IMR-90 (cell line): ENCODE results near the gene TGM4. TPM values are rescaled to one million over a fixed set of nuclear protein-coding genes. Genes with fewer than 3 reads are reported as not detected.

ENCODE experiments used
- ATAC-seq: fragments of 200-7000 bp; cut with Tn5 transposase; 2 replicates; pipeline ENCODE4 v1.9.1; 2020; ENCODE audit warnings: low read depth, mild to moderate bottlenecking, moderate library complexity
- BruUV-seq: library from RNA; stranded (reverse); fragments of 400-500 nt; replicated peaks from 2 replicates; lab custom pipeline; 2021; lab: Mats Ljungman, UMichigan
- CTCF ChIA-PET: fragments of 300-600 bp; formaldehyde crosslinking; extraction: SDS; loops from one replicate; lab custom pipeline; 2021; ENCODE audit warnings: antibody characterized with exemption; lab: Yijun Ruan, JAX
- POLR2A ChIA-PET: fragments of 300-600 bp; sonication (Branson Sonifier 250); formaldehyde crosslinking; loops from one replicate; lab custom pipeline; 2022; ENCODE audit warnings: antibody characterized with exemption; ENCODE audit not compliant: unreplicated experiment; lab: Charles Lee
- DNase-seq: peaks from one replicate; pipeline ENCODE4 v3.0.0; 2013
- H2AFZ ChIP-seq: replicated peaks from 2 replicates; pipeline ENCODE3; 2013; ENCODE audit warnings: low read length, mild to moderate bottlenecking; ENCODE audit not compliant: poor library complexity
- H2AK5ac ChIP-seq: 2 replicates; pipeline ENCODE4 v1.6.1; 2013; ENCODE audit warnings: low read depth, low read length, inconsistent platforms
- H2AK9ac ChIP-seq: replicated peaks from 2 replicates; pipeline ENCODE3; 2013; ENCODE audit warnings: mild to moderate bottlenecking, low read depth, low read length, moderate library complexity; ENCODE audit not compliant: poor library complexity
- H2BK120ac ChIP-seq: 2 replicates; pipeline ENCODE4 v1.6.1; 2013; ENCODE audit warnings: low read depth, low read length, inconsistent platforms
- H2BK15ac ChIP-seq: 3 replicates; pipeline ENCODE4 v1.6.1; 2013; ENCODE audit warnings: low read depth, low read length, inconsistent platforms
- H2BK20ac ChIP-seq: 2 replicates; pipeline ENCODE4 v1.6.1; 2013; ENCODE audit warnings: low read depth, mild to moderate bottlenecking, inconsistent platforms, low read length, moderate library complexity
- H2BK5ac ChIP-seq: 2 replicates; pipeline ENCODE4 v1.6.1; 2013; ENCODE audit warnings: mild to moderate bottlenecking, low read depth, low read length, inconsistent platforms; ENCODE audit not compliant: poor library complexity, severe bottlenecking
- H3K14ac ChIP-seq: replicated peaks from 2 replicates; pipeline ENCODE4 v1.6.1; 2013; ENCODE audit warnings: low read depth, low read length, inconsistent platforms
- H3K18ac ChIP-seq: 2 replicates; pipeline ENCODE4 v1.6.1; 2013; ENCODE audit warnings: low read depth, low read length, control low read depth
- H3K23ac ChIP-seq: 2 replicates; pipeline ENCODE4 v1.6.1; 2013; ENCODE audit warnings: low read depth, low read length, inconsistent platforms
- H3K27ac ChIP-seq: 2 replicates; pipeline ENCODE4 v1.5.1; 2013; ENCODE audit warnings: mild to moderate bottlenecking, control low read depth, low read length; ENCODE audit not compliant: insufficient read depth
- H3K27me3 ChIP-seq: 2 replicates; pipeline ENCODE4 v1.6.1; 2013; ENCODE audit warnings: low read length; ENCODE audit not compliant: control insufficient read depth, insufficient read depth
- H3K36me3 ChIP-seq: 2 replicates; pipeline ENCODE4 v1.6.1; 2013; ENCODE audit warnings: low read length, mixed read lengths; ENCODE audit not compliant: control insufficient read depth, insufficient read depth
- H3K4ac ChIP-seq: 2 replicates; pipeline ENCODE4 v1.6.1; 2013; ENCODE audit warnings: low read depth, low read length, inconsistent platforms
- H3K4me1 ChIP-seq: 2 replicates; pipeline ENCODE4 v1.6.1; 2013; ENCODE audit warnings: low read length, mixed read lengths; ENCODE audit not compliant: control insufficient read depth, insufficient read depth
- H3K4me2 ChIP-seq: 2 replicates; pipeline ENCODE4 v1.6.1; 2013; ENCODE audit warnings: low read depth, mild to moderate bottlenecking, control low read depth, low read length, moderate library complexity
- H3K4me3 ChIP-seq: 2 replicates; pipeline ENCODE4 v1.5.1; 2013; ENCODE audit warnings: low read depth, mild to moderate bottlenecking, control low read depth, low read length, moderate library complexity; ENCODE audit not compliant: insufficient read depth
- H3K56ac ChIP-seq: 2 replicates; pipeline ENCODE4 v1.6.1; 2013; ENCODE audit warnings: low read length, inconsistent platforms; ENCODE audit not compliant: insufficient read depth; ENCODE audit errors: extremely low read depth
- H3K79me1 ChIP-seq, 2 experiments: 2 replicates each; pipeline ENCODE4 v1.6.1; 2013; ENCODE audit warnings: low read length in 2 of 2, inconsistent platforms in 1 of 2, low read depth in 1 of 2
- H3K9ac ChIP-seq: 2 replicates; pipeline ENCODE4 v1.6.1; 2013; ENCODE audit warnings: low read depth, low read length, control low read depth
- H3K9me1 ChIP-seq: 2 replicates; pipeline ENCODE4 v1.6.1; 2013; ENCODE audit warnings: low read length, inconsistent platforms; ENCODE audit not compliant: insufficient read depth
- H3K9me3 ChIP-seq: 2 replicates; pipeline ENCODE4 v1.6.1; 2013; ENCODE audit warnings: low read length; ENCODE audit not compliant: control insufficient read depth, insufficient read depth
- H4K20me1 ChIP-seq: 2 replicates; pipeline ENCODE4 v1.6.1; 2013; ENCODE audit warnings: low read length, inconsistent platforms; ENCODE audit not compliant: insufficient read depth
- H4K5ac ChIP-seq: 2 replicates; pipeline ENCODE4 v1.6.1; 2013; ENCODE audit warnings: mild to moderate bottlenecking, low read depth, low read length, control low read depth
- H4K8ac ChIP-seq, 2 experiments: 2 replicates each; pipeline ENCODE4 v1.6.1; 2013; ENCODE audit warnings: low read depth in 2 of 2, low read length in 2 of 2, control low read depth in 1 of 2, inconsistent platforms in 1 of 2
- H4K91ac ChIP-seq: 2 replicates; pipeline ENCODE4 v1.6.1; 2013; ENCODE audit warnings: low read depth, low read length, inconsistent platforms; ENCODE audit not compliant: insufficient read depth
- BHLHE40 ChIP-seq: fragments of 150-350 bp; IDR thresholded peaks from 2 replicates; pipeline ENCODE4 v1.6.1; 2016; ENCODE audit warnings: mild to moderate bottlenecking, low read depth, low read length
- CHD1 ChIP-seq: IDR thresholded peaks from 2 replicates; pipeline ENCODE4 v1.6.1; 2012; ENCODE audit warnings: low read depth, low read length, improper control_type of control experiment
- MAFK ChIP-seq: IDR thresholded peaks from 2 replicates; pipeline ENCODE4 v1.6.1; 2012; ENCODE audit warnings: low read depth, low read length, improper control_type of control experiment
- NFE2L2 ChIP-seq: fragments of 150-350 bp; IDR thresholded peaks from 2 replicates; pipeline ENCODE4 v1.6.1; 2016; ENCODE audit warnings: low read depth, mild to moderate bottlenecking, low read length
- RAD21 ChIP-seq: IDR thresholded peaks from 2 replicates; pipeline ENCODE4 v1.6.1; 2012; ENCODE audit warnings: low read length, improper control_type of control experiment
- RCOR1 ChIP-seq: IDR thresholded peaks from 2 replicates; pipeline ENCODE4 v1.6.1; 2012; ENCODE audit warnings: mild to moderate bottlenecking, low read length, improper control_type of control experiment; ENCODE audit not compliant: insufficient replicate concordance
- WGBS, 2 experiments: methylation state at CpG; one replicate each; pipeline versions ENCODE4 v1.1.5 to v1.1.7; 2013; ENCODE audit warnings: missing lambda C conversion rate in 2 of 2; ENCODE audit not compliant: insufficient read length in 1 of 2; ENCODE audit errors: extremely low coverage in 2 of 2; 5-methylcytosine and 5-hydroxymethylcytosine counted together
- dilution Hi-C: fragments of 300-500 bp; cut with HindIII; formaldehyde crosslinking; loops from one replicate; pipeline ENCODE4 v1.14.3; 2018; ENCODE audit warnings: low sequenced_read_pairs; ENCODE audit not compliant: unreplicated experiment
- in situ Hi-C: fragments of 300-500 bp; cut with MboI; formaldehyde crosslinking; loops from 3 replicates; pipeline ENCODE4 v1.14.3; 2019; ENCODE audit warnings: low sequenced_read_pairs, inconsistent platforms, mixed read lengths
- intact Hi-C: fragments of 100-400 bp; cut with micrococcal nuclease; formaldehyde crosslinking; loops from 2 replicates; pipeline ENCODE4 v1.10.0; 2022
- polyA plus RNA-seq, 3 experiments: library from polyadenylated mRNA; depleted of rRNA; stranded (reverse); fragments of >200 nt; gene quantifications; 2 replicates each; pipeline ENCODE4 v1.2.3, GENCODE V29; 2012; ENCODE audit warnings: low replicate concordance in 1 of 3
- total RNA-seq: library from RNA; depleted of rRNA; stranded (reverse); fragments of >200 nt; gene quantifications from 2 replicates; pipeline ENCODE4 v1.2.3, GENCODE V29; 2012
- TF ChIP-seq, protein P1 (sequence below): fragments of 150-350 bp; IDR thresholded peaks from 2 replicates; pipeline ENCODE4 v1.6.1; 2016; ENCODE audit warnings: low read depth, mild to moderate bottlenecking, low read length, moderate library complexity, borderline replicate concordance

The TGM4 gene
- total and polyA plus RNA-seq, 2 of the 4 experiments (the other 2 are of a cell fraction): under 0.01 to 0.10 TPM

DNA sequence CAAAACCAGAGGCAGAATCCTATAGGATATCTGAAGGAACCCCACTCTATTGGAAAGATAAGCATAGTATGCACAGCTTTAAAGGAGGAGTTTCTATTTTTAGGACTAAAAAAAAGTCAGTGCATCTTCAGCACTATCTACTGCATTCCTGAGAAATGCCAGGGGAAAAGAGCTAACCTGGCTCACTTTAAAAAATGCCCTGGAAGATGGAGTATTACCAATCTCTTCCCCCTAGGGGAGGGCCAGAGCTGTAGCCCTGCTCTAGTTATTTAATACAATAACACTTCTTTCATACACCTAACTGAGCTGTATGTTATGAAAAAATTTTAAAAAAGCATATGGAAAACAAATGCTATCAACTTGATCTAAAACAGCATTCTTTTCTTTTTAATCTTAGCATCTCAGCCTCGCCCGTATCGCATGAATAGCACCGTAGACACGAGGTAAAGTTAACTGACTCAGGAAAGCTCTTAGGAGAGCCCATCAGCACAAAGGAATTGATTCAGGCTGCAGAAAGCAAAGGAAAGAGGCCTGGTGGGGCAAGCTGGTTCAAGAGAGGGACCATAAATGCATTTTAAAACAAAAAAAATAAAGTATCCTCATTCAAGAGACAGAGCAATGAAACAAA is 50.2 kb downstream of the TGM4 start:
- no peak overlapping the region for H2BK5ac ChIP-seq
- H4K5ac ChIP-seq: no peak overlapping the region
- H4K8ac ChIP-seq: no peak overlapping the region
- no peak overlapping the region for H3K18ac ChIP-seq
- no peak overlapping the region for H3K4me2 ChIP-seq
- H3K4ac ChIP-seq: no peak overlapping the region
- H2AFZ ChIP-seq: no peak overlapping the region
- no peak overlapping the region for H3K56ac ChIP-seq
- H3K27ac ChIP-seq: no peak overlapping the region
- TF ChIP-seq MAFK (no peak), RAD21 (no peak), RCOR1 (no peak), NFE2L2 (no peak), CHD1 (no peak), BHLHE40 (no peak)
- TF ChIP-seq, protein P1, sequence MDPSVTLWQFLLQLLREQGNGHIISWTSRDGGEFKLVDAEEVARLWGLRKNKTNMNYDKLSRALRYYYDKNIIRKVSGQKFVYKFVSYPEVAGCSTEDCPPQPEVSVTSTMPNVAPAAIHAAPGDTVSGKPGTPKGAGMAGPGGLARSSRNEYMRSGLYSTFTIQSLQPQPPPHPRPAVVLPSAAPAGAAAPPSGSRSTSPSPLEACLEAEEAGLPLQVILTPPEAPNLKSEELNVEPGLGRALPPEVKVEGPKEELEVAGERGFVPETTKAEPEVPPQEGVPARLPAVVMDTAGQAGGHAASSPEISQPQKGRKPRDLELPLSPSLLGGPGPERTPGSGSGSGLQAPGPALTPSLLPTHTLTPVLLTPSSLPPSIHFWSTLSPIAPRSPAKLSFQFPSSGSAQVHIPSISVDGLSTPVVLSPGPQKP: no peak
- ATAC-seq: peak; percentile 60
- no peaks in the 10 kb centered on the region for H4K20me1 ChIP-seq
- intact Hi-C loops (no loop called here), dilution Hi-C loops (no loop called here), in situ Hi-C loops (no loop called here)
- no peak overlapping the region for H3K14ac ChIP-seq
- H4K91ac ChIP-seq: no peak overlapping the region
- DNase-seq: no peak
- no peak overlapping the region for H2AK9ac ChIP-seq
- 100% methylated on average over 2 of the region's 5 CpGs; no CpG with 5 or more reads in 1 of the 2 experiments for WGBS, 2 experiments
- H3K9ac ChIP-seq: no peak overlapping the region
- H3K4me3 ChIP-seq: no peak overlapping the region
- H2BK20ac ChIP-seq: no peak overlapping the region
- H3K4me1 ChIP-seq: peaks cover 2% of the 10 kb centered on the region; the same call in 1 of the 2 replicates
- H3K9me1 ChIP-seq: no peaks in the 10 kb centered on the region; the same call in 1 of the 2 replicates
- no peak overlapping the region for H2BK15ac ChIP-seq
- peaks cover 33% of the 10 kb centered on the region for H3K36me3 ChIP-seq
- POLR2A ChIA-PET: no interaction called here
- no TSS peak for BruUV-seq
- H3K23ac ChIP-seq: no peak overlapping the region
- H2BK120ac ChIP-seq: no peak overlapping the region
- H3K79me1 ChIP-seq: no peaks in the 10 kb centered on the region
- CTCF ChIA-PET: interaction anchor here (0.9 kb wide), 1 partner anchor 10 kb away, joined by 4 read pairs; no protein-coding TSS in a partner anchor
- H2AK5ac ChIP-seq: no peak overlapping the region
- H3K27me3 ChIP-seq: no peaks in the 10 kb centered on the region
- H3K9me3 ChIP-seq: no peaks in the 10 kb centered on the region
